ENCODE measurements around the gene FAAP20. TPM values are rescaled to one million over a fixed set of nuclear protein-coding genes. Genes with fewer than 3 reads are reported as not detected.

Gene FAAP20
- total RNA-seq, 2 experiments from 2014 or later, result 69.7 to 74.4 TPM

DNA sequence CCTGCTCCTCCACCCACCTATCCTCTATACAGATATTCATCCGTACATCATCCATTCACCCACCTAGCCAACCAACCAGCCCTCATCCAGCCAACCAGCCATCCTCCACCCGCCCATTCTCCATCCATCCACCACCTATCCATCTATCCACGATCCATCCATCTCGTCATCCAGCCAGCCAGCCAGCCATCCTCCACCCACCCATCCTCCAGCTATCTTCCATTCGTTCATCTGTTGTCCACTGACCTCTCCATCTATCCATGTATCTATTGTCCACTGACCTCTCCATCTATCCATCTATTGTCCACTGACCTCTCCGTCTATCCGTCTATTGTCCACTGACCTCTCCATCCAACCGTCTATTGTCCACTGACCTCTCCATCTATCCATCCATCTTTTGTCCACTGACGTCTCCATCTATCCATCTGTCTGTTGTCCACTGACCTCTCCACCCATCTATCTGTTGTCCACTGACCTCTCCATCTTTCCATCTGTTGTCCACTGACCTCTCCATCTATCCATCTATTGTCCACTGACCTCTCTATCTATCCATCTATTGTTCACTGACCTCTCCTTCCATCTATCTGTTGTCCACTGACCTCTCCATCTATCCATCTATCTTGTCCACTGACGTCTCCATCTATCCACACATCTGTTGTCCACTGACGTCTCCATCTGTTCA, 47.6 kb downstream of the FAAP20 start:
- peaks cover 2% of the 10 kb centered on the region for H3K36me3 Mint-ChIP-seq (ENCODE audit: low read depth)
- H3K4me3 Mint-ChIP-seq, result no peak overlapping the region
- ChIA-PET CTCF (interaction anchor here (1.7 kb wide), 1 partner anchor 27 kb away, joined by 6 read pairs; no protein-coding TSS in a partner anchor), POLR2A (no interaction called here)
- no peak overlapping the region for H3K27ac Mint-ChIP-seq
- H3K4me1 Mint-ChIP-seq (ENCODE audit: low read depth), result peaks cover 28% of the 10 kb centered on the region
- ATAC-seq (no peak), DNase-seq (no peak)
- H3K9me3 Mint-ChIP-seq (ENCODE audit: insufficient read depth), result no peaks in the 10 kb centered on the region
- H3K27me3 Mint-ChIP-seq (ENCODE audit: low read depth), result no peaks in the 10 kb centered on the region

DNA sequence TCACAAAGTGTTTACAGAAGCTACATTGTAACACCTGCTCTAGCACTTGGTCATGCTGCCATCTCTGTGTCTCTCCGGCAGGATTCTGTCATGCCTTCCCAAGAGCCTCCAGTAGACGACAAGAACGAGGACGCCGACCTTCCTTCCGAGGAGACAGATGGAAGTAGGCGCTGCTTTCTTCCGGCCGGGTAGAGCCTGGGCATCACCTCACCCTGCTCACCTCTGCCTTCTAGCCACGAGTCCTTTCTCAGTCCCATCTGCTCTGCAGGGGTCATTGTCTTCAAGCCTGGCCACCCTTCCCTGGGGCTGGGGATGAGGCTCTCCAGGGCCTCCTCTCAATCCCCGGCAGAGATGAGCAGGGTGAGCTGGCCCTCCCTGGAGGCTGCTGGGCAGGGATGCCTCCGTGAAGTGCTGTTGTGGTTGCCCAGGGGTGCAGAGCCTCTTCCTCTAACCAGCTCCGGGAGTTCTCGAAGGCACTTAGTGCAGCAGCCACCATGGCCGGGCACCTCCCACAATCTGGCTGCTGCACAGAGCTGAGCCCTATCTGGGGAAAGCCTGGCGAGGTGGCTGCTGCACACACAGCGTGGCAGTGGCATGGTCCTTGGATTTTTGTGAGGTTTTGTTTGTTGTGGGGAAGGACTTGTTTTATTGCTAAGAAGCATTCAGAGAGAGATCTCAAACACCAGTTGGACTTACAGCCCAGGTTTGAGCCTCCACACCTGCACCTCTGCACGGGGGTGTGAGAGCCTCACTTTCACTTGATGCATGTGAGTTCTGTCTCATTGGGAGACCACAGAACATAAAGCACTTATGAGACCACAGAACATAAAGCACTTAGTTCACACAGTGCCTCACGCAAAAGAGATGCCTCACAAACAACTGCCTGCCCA, 48.4 kb downstream of the FAAP20 start:
- ATAC-seq, result peak; percentile 56
- H3K27me3 Mint-ChIP-seq (ENCODE audit: low read depth), result no peaks in the 10 kb centered on the region
- ChIA-PET POLR2A (no interaction called here), CTCF (interaction anchor here (1.7 kb wide), 1 partner anchor 28 kb away, joined by 6 read pairs; no protein-coding TSS in a partner anchor)
- H3K4me3 Mint-ChIP-seq, result no peak overlapping the region
- no peaks in the 10 kb centered on the region for H3K36me3 Mint-ChIP-seq (ENCODE audit: low read depth)
- peaks cover 21% of the 10 kb centered on the region for H3K4me1 Mint-ChIP-seq (ENCODE audit: low read depth)
- DNase-seq, result peak; percentile 54
- H3K27ac Mint-ChIP-seq, result no peak overlapping the region
- no peaks in the 10 kb centered on the region for H3K9me3 Mint-ChIP-seq (ENCODE audit: insufficient read depth)

DNA sequence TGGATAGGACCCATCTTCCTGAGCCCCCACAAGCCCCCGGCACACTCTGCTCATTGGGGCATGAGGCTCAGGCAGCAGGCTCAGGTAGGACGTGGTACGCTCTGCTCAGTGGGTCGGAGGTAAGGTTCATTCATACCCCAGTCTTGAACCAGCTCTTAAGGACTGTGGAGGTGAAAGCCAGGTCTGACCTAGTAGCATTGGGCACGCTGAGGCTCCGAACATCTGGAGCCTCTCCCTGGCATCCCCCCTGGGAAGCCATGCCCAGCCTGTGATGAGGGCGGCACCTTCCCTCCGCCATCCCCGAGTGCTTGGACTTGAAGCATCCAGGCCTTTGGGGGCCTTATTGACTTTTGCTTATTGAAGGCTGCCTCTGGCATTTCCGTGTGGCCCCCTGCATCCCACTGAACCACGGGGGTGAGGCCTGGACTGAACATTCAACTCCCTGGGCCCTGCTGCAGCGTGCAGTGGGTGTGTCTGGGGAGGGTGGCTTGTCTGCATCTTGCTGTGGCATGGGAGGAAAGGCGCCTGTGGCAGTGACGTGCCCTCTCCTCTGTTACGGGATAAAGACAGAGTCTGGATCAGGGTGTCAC, 50.0 kb downstream of the FAAP20 start:
- CTCF ChIA-PET, result interaction anchor here (1.5 kb wide), 1 partner anchor 90 kb away, joined by 3 read pairs; no protein-coding TSS in a partner anchor
- no peak overlapping the region for H3K27ac Mint-ChIP-seq
- peaks cover 19% of the 10 kb centered on the region for H3K4me1 Mint-ChIP-seq (ENCODE audit: low read depth)
- H3K36me3 Mint-ChIP-seq (ENCODE audit: low read depth), result no peaks in the 10 kb centered on the region
- DNase-seq, result no peak
- H3K27me3 Mint-ChIP-seq (ENCODE audit: low read depth), result no peaks in the 10 kb centered on the region
- no peak overlapping the region for H3K4me3 Mint-ChIP-seq
- POLR2A ChIA-PET, result no interaction called here
- ATAC-seq, result no peak
- H3K9me3 Mint-ChIP-seq (ENCODE audit: insufficient read depth), result no peaks in the 10 kb centered on the region

DNA sequence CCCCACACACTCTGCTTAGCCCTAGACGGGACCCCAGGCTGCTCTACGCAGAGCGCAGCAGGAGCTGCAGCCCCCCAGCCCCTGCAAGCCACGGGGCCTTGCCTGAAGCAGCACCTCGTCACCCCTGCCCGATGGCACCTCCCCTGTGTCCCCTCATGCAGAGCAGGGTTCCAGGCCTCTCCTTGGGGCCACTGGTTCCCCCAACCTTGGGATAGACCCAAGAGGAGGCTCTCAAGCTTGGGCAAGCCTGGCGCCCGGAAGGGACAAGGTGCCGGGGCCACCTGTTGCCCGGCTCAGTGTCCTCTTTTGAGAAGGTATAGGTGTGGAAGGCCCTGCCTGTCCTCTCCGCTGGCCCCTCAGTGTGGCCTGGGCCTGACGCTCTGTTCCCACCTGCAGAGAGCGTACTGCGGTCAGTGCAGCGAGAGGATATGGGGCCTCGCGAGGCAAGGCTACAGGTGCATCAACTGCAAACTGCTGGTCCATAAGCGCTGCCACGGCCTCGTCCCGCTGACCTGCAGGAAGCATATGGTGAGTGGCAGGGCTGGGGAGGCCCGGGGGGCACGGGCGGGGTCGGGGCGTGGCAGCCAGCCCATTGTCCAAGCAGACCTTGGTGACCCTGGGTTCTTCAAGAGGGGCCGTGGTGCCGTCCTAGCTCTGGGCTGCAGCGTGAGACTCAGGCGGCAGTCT, 50.6 kb downstream of the FAAP20 start:
- no peaks in the 10 kb centered on the region for H3K9me3 Mint-ChIP-seq (ENCODE audit: insufficient read depth)
- H3K36me3 Mint-ChIP-seq (ENCODE audit: low read depth), result no peaks in the 10 kb centered on the region
- peaks cover 19% of the 10 kb centered on the region for H3K4me1 Mint-ChIP-seq (ENCODE audit: low read depth)
- H3K27ac Mint-ChIP-seq, result no peak overlapping the region
- no peak for DNase-seq
- ATAC-seq, result no peak
- H3K4me3 Mint-ChIP-seq, result no peak overlapping the region
- POLR2A ChIA-PET, result no interaction called here
- H3K27me3 Mint-ChIP-seq (ENCODE audit: low read depth), result no peaks in the 10 kb centered on the region
- CTCF ChIA-PET, result interaction anchor here (0.8 to 1.5 kb wide), 2 partner anchors 30 to 90 kb away, joined by 3 read pairs; no protein-coding TSS in a partner anchor

DNA sequence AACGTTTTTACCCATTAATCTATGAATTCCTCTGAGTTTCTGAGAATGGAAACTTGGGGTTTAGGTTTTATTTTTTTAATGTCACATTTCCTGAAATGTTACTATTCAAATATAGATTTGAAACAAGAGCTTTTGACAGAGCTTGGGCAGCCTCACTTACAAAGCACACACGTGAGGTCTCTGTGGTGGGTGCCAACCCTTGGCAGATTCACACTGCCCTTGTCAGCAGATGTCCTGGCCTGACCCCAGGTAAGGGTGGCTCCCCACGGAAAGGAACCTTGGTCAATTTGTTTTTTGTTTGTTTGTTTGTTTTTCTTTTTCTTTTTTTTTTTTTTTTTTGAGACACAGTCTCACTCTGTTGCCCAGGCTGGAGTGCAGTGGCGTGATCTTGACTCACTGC, 53.5 kb downstream of the FAAP20 start:
- CTCF ChIA-PET, result interaction anchor here (0.7 to 4.6 kb wide), 10 partner anchors 9 to 181 kb away, joined by 3 to 59 read pairs (median 4); no protein-coding TSS in a partner anchor
- H3K4me1 Mint-ChIP-seq (ENCODE audit: low read depth), result peaks cover 32% of the 10 kb centered on the region

More for the DNA sequence above, 53.5 kb downstream of the FAAP20 start:
- no peaks in the 10 kb centered on the region for H3K36me3 Mint-ChIP-seq (ENCODE audit: low read depth)
- DNase-seq (no peak), ATAC-seq (no peak)
- POLR2A ChIA-PET, result no interaction called here
- H3K27ac Mint-ChIP-seq, result no peak overlapping the region
- no peak overlapping the region for H3K4me3 Mint-ChIP-seq
- no peaks in the 10 kb centered on the region for H3K9me3 Mint-ChIP-seq (ENCODE audit: insufficient read depth)
- H3K27me3 Mint-ChIP-seq (ENCODE audit: low read depth), result no peaks in the 10 kb centered on the region

Other genes with a start within 250 kb of the FAAP20 start
- not detected for gene CFAP74, start 191.0 kb downstream of the FAAP20 start, total RNA-seq
- gene GABRD, start 175.4 kb downstream of the FAAP20 start, total RNA-seq, result not detected
- gene PRKCZ, start 144.4 kb downstream of the FAAP20 start, total RNA-seq, result 10 to 100 TPM; 11.4 to 12.9 TPM
- gene SKI, start 33.5 kb upstream of the FAAP20 start, total RNA-seq, result 10 to 100 TPM; 41.2 to 41.4 TPM
- 1 to 10 TPM; 6.2 to 7.9 TPM for gene MORN1, start 196.8 kb upstream of the FAAP20 start, total RNA-seq
- 100 to 1,000 TPM; 148 to 151 TPM for gene RER1, start 197.1 kb upstream of the FAAP20 start, total RNA-seq
- 10 to 100 TPM; 10.3 to 12.3 TPM for gene PEX10, start 217.8 kb upstream of the FAAP20 start, total RNA-seq

All from activated CD8-positive, alpha-beta T cell treated with anti-CD3 and anti-CD28 coated beads, Interleukin-2, amount 10 ng/mL, durations not matched to agents 7 days and 5 days (primary cell).